Large intestine (tissue), 1 donor: ENCODE measurements around the gene CPOX. TPM values are rescaled to one million over a fixed set of nuclear protein-coding genes. Genes with fewer than 3 reads are reported as not detected.

Experiments used
- polyA plus RNA-seq: library from polyadenylated mRNA; unstranded; fragments of 120-200 nt; gene quantifications from one replicate; pipeline ENCODE4 v1.2.1, GENCODE V29; 2013

Gene CPOX
- polyA plus RNA-seq, 1 donor, result 31.7 TPM

Other genes starting within 250 kb of the CPOX start
- not detected for gene OR5K4, start 239.8 kb downstream of the CPOX start, polyA plus RNA-seq
- not detected for gene OR5K3, start 202.9 kb downstream of the CPOX start, polyA plus RNA-seq
- gene OR5K1, start 130.4 kb downstream of the CPOX start, polyA plus RNA-seq, result 0.03 TPM
- gene OR5K2, start 95.9 kb downstream of the CPOX start, polyA plus RNA-seq, result 0.40 TPM
- 111 TPM for gene CLDND1, start 70.7 kb downstream of the CPOX start, polyA plus RNA-seq
- 0.24 TPM for gene GPR15, start 61.6 kb downstream of the CPOX start, polyA plus RNA-seq
- 7.7 TPM for gene ST3GAL6, start 169.7 kb upstream of the CPOX start, polyA plus RNA-seq